GM04503 (cell line): ENCODE results near the gene ATXN1.

ENCODE experiments used
- DNase-seq: peaks from one replicate; pipeline ENCODE4 v3.0.0-alpha.2; 2012; ENCODE audit warnings: low read depth

The ATXN1 gene

GRCh38 chr6:16673011-16673797 lies 88.1 kb downstream of the ATXN1 start:
- no peak for DNase-seq

DNA sequence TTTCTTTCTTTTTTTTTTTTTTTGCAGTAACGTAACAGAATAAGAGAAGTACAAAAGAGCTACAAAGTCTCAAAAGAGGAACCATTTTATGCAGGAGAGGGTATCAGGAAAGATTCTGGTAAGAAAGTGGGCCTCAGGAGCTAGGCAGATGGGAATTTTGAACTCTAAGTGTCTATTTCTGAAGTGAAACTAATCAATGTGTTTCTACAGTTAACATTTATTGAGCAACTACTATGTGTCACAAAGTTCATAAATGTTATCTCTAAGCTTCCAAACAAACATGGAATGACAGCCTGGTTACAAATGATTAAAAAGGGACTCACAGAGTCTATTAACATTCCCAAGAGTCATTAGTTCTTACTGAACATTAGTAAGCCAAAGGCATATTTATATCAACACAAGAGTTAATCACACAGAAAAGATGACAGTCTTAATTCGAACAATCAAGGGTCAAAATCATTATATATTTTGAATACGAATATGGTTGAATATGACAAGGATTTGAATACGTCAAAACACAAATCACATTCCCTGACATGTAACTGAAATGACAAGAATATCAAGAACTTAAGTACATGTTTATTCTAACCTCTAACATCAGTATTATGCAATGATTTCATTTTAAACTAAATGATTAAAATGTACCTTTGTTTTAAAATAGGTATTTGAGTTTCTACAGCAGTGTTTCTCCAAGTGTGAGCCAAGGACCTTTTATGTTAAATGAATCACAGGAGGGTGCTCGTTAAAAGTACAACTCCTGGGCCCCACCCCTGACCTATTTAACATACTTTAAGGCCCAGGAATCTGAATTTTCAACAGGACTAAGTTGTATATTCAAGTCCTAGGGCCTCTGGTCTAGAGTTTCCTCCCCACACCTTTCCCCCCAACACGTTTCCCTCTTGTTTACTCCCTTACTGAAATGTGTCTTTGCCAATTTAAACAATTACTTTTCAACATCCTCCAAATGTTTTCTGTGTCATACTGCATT lies 89.7 kb downstream of the ATXN1 start:
- DNase-seq: no peak

GRCh38 chr6:16670617-16671051 lies 90.6 kb downstream of the ATXN1 start:
- DNase-seq: no peak

DNA sequence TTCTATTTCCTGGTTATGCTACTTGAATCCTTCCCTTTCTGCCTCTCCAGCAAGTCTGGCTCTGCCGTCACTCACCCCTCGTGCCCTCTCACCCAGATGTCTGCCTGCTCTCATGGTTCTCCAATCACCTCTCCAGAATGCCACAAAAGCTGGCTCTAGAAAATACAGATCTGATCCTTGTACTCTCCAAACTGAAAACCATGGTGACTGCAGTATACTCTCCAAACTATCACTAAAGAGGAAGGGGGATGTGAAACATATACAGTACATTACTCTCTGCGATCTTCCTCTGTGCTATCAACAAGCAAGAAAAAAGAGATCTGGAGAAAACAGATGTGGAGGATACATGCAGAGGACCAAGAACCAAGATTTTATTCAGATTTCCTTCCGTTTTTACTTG lies 91.1 kb downstream of the ATXN1 start:
- no peak for DNase-seq

- DNase-seq: no peak
These were observed 92.0 kb downstream of the ATXN1 start for GRCh38 chr6:16669227-16669626.

- DNase-seq: no peak
These were observed 93.8 kb downstream of the ATXN1 start for GRCh38 chr6:16667509-16667908.

DNA sequence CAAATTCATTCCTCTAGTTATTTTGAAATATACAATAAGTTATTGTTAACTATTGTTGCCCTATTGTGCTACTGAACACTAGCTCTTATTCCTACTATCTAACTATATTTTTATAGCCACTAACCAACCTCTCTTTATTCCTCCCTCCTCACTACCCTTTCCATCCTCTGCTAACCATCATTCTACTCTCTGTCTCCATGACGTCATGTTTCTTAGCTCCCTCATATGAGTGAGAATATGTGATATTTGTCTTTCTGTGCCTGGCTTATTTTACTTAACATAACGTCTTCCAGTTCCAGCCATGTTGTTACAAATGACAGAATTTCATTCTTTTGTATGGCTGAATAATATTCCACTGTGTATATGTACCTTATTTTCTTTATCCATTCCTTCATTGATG lies 95.3 kb downstream of the ATXN1 start:
- DNase-seq: no peak

- no peak for DNase-seq
These were observed 96.1 kb downstream of the ATXN1 start for GRCh38 chr6:16665182-16665581.

DNA sequence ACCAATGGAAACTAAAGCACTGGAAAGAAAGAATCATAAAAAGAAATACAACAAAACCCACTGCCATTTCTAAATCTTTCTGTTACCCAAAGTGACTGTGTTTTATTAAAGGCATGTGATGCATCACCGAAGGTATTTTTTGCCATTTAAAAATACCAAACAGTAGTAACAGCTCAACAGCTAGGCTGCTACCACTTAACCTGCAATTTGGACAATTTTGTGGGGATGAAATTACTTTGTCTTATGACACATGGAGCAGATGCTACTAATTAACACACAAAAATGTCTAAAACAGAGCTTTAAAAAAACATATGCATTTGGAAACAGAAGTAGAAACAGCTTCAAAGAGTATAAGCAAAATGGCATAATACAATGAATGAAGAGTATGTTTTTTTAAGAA lies 97.4 kb downstream of the ATXN1 start:
- DNase-seq: no peak

GRCh38 chr6:16660157-16660497 lies 101.1 kb downstream of the ATXN1 start:
- DNase-seq: no peak

DNA sequence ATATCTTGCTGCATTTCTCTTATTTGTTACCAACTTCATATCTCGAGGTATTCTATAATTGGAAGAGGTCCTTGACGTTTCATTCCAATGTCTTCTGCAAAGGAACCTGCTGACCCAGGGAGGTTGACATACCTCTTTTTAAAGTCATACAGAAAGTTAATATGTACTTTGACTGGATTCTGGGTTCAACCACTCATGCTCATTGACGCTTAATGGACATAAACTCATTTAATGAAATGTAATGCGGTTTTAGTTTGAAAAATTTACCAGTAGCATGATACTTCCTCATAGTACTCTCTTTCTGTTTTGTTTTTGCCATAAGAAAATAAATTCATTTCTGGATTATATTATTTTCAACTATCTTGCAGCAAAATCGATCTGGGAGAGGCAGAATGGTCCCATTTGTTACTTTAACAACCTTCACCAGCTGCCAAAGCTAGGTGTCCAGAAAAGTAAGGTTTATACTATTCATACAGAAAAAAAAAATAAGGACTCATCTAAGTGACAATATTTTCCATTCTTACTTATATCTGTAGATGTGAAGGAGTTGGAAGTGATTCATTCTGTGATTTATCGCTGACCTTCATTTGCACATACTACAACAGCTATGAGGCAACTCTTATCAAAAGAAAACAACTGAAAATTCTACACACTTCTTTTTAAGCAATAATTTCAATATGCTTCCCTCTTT lies 101.6 kb downstream of the ATXN1 start:
- DNase-seq: no peak

- DNase-seq: no peak
These were observed 102.8 kb downstream of the ATXN1 start for GRCh38 chr6:16658348-16659034.

- no peak for DNase-seq
These were observed 103.5 kb downstream of the ATXN1 start for GRCh38 chr6:16657768-16658167.

DNA sequence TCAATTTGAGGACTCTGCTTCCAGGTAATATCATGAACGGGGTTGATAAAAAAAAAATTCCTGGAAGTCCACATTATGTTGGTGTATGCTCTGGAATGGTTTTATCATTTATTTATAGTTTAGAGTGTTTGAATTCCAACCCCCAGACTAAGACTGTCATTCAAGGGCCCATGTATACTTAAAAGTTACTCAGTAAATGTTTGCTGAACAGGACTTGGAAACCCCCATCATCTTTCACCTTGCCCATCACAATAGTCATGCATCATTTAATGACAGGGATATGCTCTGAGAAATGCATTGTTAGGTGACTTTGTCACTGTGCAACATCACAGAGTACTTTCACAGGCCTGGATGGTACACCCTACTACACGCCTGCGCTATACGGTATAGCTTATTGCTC lies 104.8 kb downstream of the ATXN1 start:
- DNase-seq: no peak

DNA sequence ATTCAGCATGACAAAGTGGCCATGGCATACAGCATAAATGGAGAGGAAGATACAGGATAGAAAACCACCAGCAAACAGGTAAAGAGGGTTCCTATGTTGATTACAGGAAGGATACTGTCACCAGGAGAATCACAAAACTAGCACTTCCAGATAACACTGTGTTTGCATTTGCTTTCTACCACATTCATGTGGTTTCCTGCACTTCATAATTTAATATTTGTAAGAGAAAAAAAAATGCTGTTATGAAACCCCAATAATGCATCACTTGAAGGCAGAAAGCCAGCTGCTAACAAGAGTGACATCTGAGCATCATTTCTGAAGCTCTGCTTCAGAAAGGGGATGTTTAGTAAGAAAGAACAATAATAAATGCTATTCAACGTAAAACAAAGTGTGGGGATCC lies 106.6 kb downstream of the ATXN1 start:
- no peak for DNase-seq

GRCh38 chr6:16653226-16653625 lies 108.0 kb downstream of the ATXN1 start:
- no peak for DNase-seq

GRCh38 chr6:16651871-16652270 lies 109.4 kb downstream of the ATXN1 start:
- DNase-seq: no peak

GRCh38 chr6:16649890-16650289 lies 111.4 kb downstream of the ATXN1 start:
- no peak for DNase-seq

GRCh38 chr6:16649241-16649640 lies 112.0 kb downstream of the ATXN1 start:
- no peak for DNase-seq

DNA sequence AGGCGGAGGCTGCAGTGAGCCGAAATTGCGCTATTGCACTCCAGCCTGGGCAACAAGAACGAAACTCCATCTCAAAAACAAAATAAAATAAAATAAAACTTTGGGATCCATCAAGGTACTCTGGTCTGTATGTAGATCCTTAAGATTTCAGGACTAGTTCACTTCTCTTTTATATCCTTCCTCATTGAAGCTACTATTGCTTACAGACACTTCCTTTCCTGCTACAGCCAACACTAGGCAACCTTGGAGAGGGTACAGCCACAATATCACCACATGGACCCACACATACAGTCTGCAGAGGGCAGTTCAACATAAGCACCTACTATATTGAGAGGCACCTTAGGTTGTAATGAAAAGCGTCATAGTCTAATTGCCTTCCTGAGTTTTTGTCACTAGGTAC lies 113.3 kb downstream of the ATXN1 start:
- DNase-seq: no peak

DNA sequence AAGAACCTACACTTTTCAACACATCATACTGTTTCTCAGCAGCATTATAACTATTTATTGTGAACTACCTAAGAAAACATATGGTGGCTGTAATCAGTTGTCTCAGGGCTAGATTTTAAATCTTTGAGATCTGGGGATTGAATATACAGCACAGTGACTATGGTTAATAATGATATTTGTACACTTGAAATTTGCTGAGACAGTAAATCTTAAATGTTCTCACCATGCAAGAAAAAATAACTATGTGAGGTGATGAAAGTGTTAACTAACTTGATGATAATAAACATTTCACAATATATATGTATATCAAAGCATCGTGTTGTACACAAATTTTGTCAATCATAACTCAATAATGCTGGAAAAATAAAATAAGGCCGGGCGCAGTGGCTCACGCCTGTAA lies 113.8 kb downstream of the ATXN1 start:
- no peak for DNase-seq
